ENCODE measurements around the gene USP31. TPM values are rescaled to one million over a fixed set of nuclear protein-coding genes. Genes with fewer than 3 reads are reported as not detected.

The USP31 gene
- total RNA-seq, 1 donor from 2014 or later = 7.7 TPM

GRCh38 chr16:23025692-23026307 lies 123.5 kb downstream of the USP31 start:
- intact Hi-C loops (cut with micrococcal nuclease) = no loop called here

DNA sequence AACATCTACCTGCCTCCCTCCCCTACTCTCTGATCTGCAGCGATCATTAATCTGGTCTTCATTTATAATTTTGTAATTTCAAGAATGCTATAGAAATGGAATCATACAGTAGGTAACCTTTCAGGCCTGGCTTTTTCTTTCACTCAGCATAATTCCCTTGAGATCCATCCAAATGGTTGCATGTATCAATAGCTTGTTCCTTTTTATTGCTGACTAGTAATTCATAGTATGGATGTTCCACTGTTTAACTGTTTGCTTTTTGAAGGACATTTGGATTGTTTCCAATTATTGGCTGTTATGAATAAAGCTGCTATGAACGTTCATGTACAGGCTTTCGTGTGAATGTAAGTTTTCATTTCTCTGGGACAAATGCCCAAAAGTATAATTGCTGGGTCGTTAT lies 125.2 kb downstream of the USP31 start:
- intact Hi-C loops (cut with micrococcal nuclease) = no loop called here

DNA sequence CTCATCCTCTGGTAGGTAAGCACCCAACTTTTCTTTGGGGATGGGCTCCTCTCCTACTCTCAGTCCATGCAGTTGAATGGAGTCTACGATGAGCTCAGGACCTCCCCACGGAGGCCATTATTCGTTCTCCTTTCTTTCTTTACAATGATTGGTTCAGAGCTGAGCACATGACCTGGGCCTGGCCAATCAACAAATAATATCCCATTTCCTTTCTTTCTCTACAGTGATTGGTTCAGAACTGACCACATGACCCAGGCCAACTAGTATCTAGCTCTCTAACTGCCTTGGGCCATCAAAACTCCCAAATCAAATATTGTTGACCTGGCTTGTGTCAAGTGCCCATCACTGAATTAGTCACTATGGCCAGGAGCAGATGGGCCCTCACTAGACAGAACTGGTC lies 129.2 kb downstream of the USP31 start:
- intact Hi-C loops (cut with micrococcal nuclease) = no loop called here

GRCh38 chr16:23016368-23016767 lies 132.9 kb downstream of the USP31 start:
- intact Hi-C loops (cut with micrococcal nuclease) = no loop called here

DNA sequence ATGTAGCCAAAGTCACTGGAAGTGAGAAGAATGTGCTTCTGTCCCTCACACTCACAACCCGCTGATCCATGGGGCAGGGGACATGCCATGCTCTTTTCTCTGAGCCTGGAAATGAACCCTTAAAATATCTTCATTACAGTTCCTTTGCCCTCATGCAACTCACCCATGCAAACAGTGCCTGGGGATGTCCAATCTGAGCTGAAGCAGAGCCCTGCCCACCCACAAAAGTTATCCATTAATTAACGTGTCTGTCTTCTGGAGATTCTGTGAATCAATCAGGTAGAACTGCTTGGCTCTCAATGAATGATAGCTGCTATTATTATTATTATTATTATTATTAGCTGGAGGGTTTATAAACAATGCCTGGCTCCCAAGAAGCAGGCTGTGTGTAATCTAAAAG lies 133.7 kb downstream of the USP31 start:
- intact Hi-C loops (cut with micrococcal nuclease) = no loop called here

GRCh38 chr16:23014592-23014991 lies 134.7 kb downstream of the USP31 start:
- intact Hi-C loops (cut with micrococcal nuclease) = no loop called here

Other genes with a start within 250 kb of the USP31 start
- not detected in 2 replicates for gene SCNN1G, start 33.3 kb upstream of the USP31 start, total RNA-seq
- 0.07 TPM in 1 of 2 replicates, not detected in the other for gene SCNN1B, start 152.8 kb upstream of the USP31 start, total RNA-seq

All from T-helper 2 cell treated with Interferon-gamma antibody and Interleukin-4, amounts not matched to agents 100 ng/mL and 5 ng/mL, for 36 hours (primary cell).